Calu3 (cell line): Measurements from ENCODE around the gene CDH13. TPM values are rescaled to one million over a fixed set of nuclear protein-coding genes. Genes with fewer than 3 reads are reported as not detected.
A peak's percentile ranks its signal among the peaks of the same experiment; 100 is the strongest.

Experiments
- BruUV-seq: library from RNA; stranded (reverse); fragments of 400-500 nt; replicated peaks from 2 replicates; lab custom pipeline; 2021; lab: Mats Ljungman, UMichigan
- CTCF ChIA-PET: fragments of 300-600 bp; sonication (Branson Sonifier 250); formaldehyde crosslinking; loops from one replicate; lab custom pipeline; 2022; ENCODE audit warnings: antibody characterized with exemption; lab: Charles Lee
- DNase-seq: peaks from one replicate; pipeline ENCODE4 v3.0.0; 2022
- H3K27ac Mint-ChIP-seq: one replicate; pipeline ENCODE4 v1.8.0; 2022; ENCODE audit warnings: mixed read lengths; ENCODE audit not compliant: unreplicated experiment
- H3K27me3 Mint-ChIP-seq: one replicate; pipeline ENCODE4 v1.8.0; 2022; ENCODE audit warnings: mixed read lengths; ENCODE audit not compliant: unreplicated experiment
- H3K36me3 Mint-ChIP-seq: one replicate; pipeline ENCODE4 v1.8.0; 2022; ENCODE audit warnings: mild to moderate bottlenecking, moderate library complexity, mixed read lengths; ENCODE audit not compliant: insufficient read depth, unreplicated experiment
- H3K4me1 Mint-ChIP-seq: one replicate; pipeline ENCODE4 v1.8.0; 2022; ENCODE audit warnings: mild to moderate bottlenecking, low read depth, mixed read lengths; ENCODE audit not compliant: unreplicated experiment
- H3K4me3 Mint-ChIP-seq: one replicate; pipeline ENCODE4 v1.8.0; 2022; ENCODE audit warnings: mild to moderate bottlenecking, low read depth, moderate library complexity, mixed read lengths; ENCODE audit not compliant: unreplicated experiment
- H3K9me3 Mint-ChIP-seq: one replicate; pipeline ENCODE4 v1.8.0; 2022; ENCODE audit warnings: low read depth, mixed read lengths; ENCODE audit not compliant: unreplicated experiment
- intact Hi-C: fragments of 100-400 bp; cut with micrococcal nuclease; formaldehyde crosslinking; loops from one replicate; pipeline ENCODE4 v1.10.0; 2022; ENCODE audit not compliant: unreplicated experiment
- total RNA-seq: library from RNA; stranded (reverse); gene quantifications from 2 replicates; pipeline ENCODE4 v1.2.3, GENCODE V29; 2022
- TF ChIP-seq, protein P1 (sequence below): fragments of 200-600 bp; IDR thresholded peaks from one replicate; pipeline ENCODE4 v1.8.0; 2022; ENCODE audit warnings: antibody characterized with exemption; ENCODE audit not compliant: unreplicated experiment

Gene CDH13
- total RNA-seq, 1 experiment from 2014 or later = not detected

- intact Hi-C loops = no loop called here
- H3K27ac Mint-ChIP-seq = no peak overlapping the region
- H3K36me3 Mint-ChIP-seq = no peaks in the 10 kb centered on the region
- no peak for DNase-seq
- H3K9me3 Mint-ChIP-seq = no peaks in the 10 kb centered on the region
- no TSS peak for BruUV-seq
- H3K4me3 Mint-ChIP-seq = no peak overlapping the region
- no peaks in the 10 kb centered on the region for H3K4me1 Mint-ChIP-seq
- peaks cover 52% of the 10 kb centered on the region for H3K27me3 Mint-ChIP-seq
- CTCF ChIA-PET = no interaction called here
- TF ChIP-seq, protein P1, sequence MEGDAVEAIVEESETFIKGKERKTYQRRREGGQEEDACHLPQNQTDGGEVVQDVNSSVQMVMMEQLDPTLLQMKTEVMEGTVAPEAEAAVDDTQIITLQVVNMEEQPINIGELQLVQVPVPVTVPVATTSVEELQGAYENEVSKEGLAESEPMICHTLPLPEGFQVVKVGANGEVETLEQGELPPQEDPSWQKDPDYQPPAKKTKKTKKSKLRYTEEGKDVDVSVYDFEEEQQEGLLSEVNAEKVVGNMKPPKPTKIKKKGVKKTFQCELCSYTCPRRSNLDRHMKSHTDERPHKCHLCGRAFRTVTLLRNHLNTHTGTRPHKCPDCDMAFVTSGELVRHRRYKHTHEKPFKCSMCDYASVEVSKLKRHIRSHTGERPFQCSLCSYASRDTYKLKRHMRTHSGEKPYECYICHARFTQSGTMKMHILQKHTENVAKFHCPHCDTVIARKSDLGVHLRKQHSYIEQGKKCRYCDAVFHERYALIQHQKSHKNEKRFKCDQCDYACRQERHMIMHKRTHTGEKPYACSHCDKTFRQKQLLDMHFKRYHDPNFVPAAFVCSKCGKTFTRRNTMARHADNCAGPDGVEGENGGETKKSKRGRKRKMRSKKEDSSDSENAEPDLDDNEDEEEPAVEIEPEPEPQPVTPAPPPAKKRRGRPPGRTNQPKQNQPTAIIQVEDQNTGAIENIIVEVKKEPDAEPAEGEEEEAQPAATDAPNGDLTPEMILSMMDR = no peak
These were observed 1191.5 kb downstream of the CDH13 start for GRCh38 chr16:83818276-83818675.

- Mint-ChIP-seq H3K27ac (no peak overlapping the region), H3K4me3 (no peak overlapping the region)
- intact Hi-C loops = no loop called here
These were observed 1192.6 kb downstream of the CDH13 start for GRCh38 chr16:83819361-83819760.

DNA sequence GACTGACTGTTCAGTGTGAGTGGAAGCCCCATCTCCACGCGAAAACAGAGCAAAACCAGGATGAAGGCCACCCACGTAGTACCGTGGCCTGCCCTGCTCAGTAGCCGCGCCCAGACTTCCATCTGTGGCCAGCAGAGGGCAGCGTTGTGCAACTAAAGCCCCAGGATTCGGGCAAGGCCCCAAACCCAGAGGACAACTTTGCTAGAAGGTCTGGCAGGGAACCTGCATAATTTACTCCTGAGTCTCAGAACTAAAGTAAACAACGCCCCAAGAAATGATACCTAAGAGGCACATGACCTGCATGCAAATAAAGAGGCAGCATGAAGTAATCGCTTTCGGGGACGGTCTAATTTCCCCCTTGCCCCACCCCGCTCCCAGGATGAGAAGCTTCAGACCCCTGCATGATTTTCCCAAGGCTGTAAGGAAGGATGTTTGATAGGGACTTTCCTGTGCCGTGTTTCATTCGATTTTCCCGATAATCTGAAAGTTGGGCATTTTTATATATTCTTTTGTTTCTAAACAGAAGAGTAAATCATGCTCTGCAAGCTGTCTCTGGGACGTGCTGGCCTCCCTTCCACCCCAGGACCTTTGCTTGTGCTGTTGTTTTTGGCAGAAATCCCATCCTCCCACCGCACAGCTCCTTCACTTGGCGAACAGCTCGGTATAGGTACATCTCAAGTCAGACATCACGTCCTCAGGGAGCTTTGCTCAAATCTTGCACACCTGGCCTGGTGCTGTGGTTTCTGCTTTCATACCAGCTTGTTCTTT lies 1199.6 kb downstream of the CDH13 start:
- peaks cover 30% of the 10 kb centered on the region for H3K27me3 Mint-ChIP-seq
- DNase-seq = peak; percentile 92
- H3K4me1 Mint-ChIP-seq = peaks cover 16% of the 10 kb centered on the region
- H3K27ac Mint-ChIP-seq = no peak overlapping the region
- peak overlapping the region; percentile 42 for H3K4me3 Mint-ChIP-seq
- BruUV-seq = no TSS peak
- intact Hi-C loops = loop anchor here (1.0 to 10.0 kb wide), 4 partner anchors 53 to 239 kb away; partner anchors contain the start of gene OSGIN1
- H3K36me3 Mint-ChIP-seq = no peaks in the 10 kb centered on the region
- TF ChIP-seq, protein P1 = peak; percentile 95
- CTCF ChIA-PET = interaction anchor here (0.6 to 1.2 kb wide), 4 partner anchors 10 to 61 kb away, joined by 3 to 5 read pairs (median 4); no protein-coding TSS in a partner anchor
- no peaks in the 10 kb centered on the region for H3K9me3 Mint-ChIP-seq

More at GRCh38 chr16:83819361-83819760, 1192.6 kb downstream of the CDH13 start:
- Mint-ChIP-seq H3K9me3 (no peaks in the 10 kb centered on the region), H3K4me1 (no peaks in the 10 kb centered on the region), H3K27me3 (peaks cover 56% of the 10 kb centered on the region), H3K36me3 (no peaks in the 10 kb centered on the region)
- no peak for DNase-seq
- CTCF ChIA-PET = no interaction called here
- no TSS peak for BruUV-seq
- TF ChIP-seq, protein P1 = no peak

- no peak for DNase-seq
- BruUV-seq = no TSS peak
- Mint-ChIP-seq H3K27me3 (peaks cover 9% of the 10 kb centered on the region), H3K36me3 (no peaks in the 10 kb centered on the region), H3K9me3 (no peaks in the 10 kb centered on the region), H3K4me1 (peaks cover 16% of the 10 kb centered on the region), H3K27ac (no peak overlapping the region), H3K4me3 (no peak overlapping the region)
- TF ChIP-seq, protein P1 = no peak
- CTCF ChIA-PET = no interaction called here
- intact Hi-C loops = no loop called here
These were observed 1203.5 kb downstream of the CDH13 start for GRCh38 chr16:83830091-83830768.
